SK-N-SH treated with all-trans-retinoic acid at 6 μM for 48 hours (cell line): Measurements from ENCODE around the gene TOX2.

Experiments
- ATAC-seq: fragments of 200-7000 bp; cut with Tn5 transposase; 3 replicates; pipeline ENCODE4 v1.9.1; 2020; ENCODE audit warnings: mild to moderate bottlenecking, moderate library complexity
- ARNTL ChIP-seq: fragments of 450-650 bp; formaldehyde crosslinking; IDR thresholded peaks from 2 replicates; pipeline ENCODE4 v1.5.0; 2020; ENCODE audit warnings: low read depth, mild to moderate bottlenecking, moderate library complexity, borderline replicate concordance
- BACH2 ChIP-seq: fragments of 250-450 bp; sonication (Bioruptor Pico); IDR thresholded peaks from 2 replicates; pipeline ENCODE4 v1.9.0; 2021; ENCODE audit warnings: mild to moderate bottlenecking, borderline replicate concordance
- CSDC2 ChIP-seq: fragments of 250-450 bp; sonication (Bioruptor Pico); IDR thresholded peaks from 2 replicates; pipeline ENCODE4 v1.5.0; 2020; ENCODE audit warnings: mild to moderate bottlenecking, moderate library complexity
- CSRNP3 ChIP-seq: fragments of 250-450 bp; sonication (Bioruptor Pico); IDR thresholded peaks from 2 replicates; pipeline ENCODE4 v1.5.1; 2021; ENCODE audit warnings: mild to moderate bottlenecking, moderate library complexity
- ESRRG ChIP-seq: fragments of 250-450 bp; sonication (Bioruptor Pico); IDR thresholded peaks from 2 replicates; pipeline ENCODE4 v1.6.1; 2021; ENCODE audit warnings: mild to moderate bottlenecking
- ISL1 ChIP-seq: fragments of 250-450 bp; sonication (Bioruptor Pico); IDR thresholded peaks from 2 replicates; pipeline ENCODE4 v2.1.2; 2022; ENCODE audit warnings: mild to moderate bottlenecking, moderate library complexity
- POU6F1 ChIP-seq: fragments of 250-450 bp; sonication (Bioruptor Pico); IDR thresholded peaks from 2 replicates; pipeline ENCODE4 v1.8.0; 2021; ENCODE audit warnings: low read depth, mild to moderate bottlenecking, moderate library complexity, borderline replicate concordance
- PPARA ChIP-seq: fragments of 250-450 bp; sonication (Bioruptor Pico); IDR thresholded peaks from 2 replicates; pipeline ENCODE4 v1.5.0; 2020; ENCODE audit warnings: mild to moderate bottlenecking, borderline replicate concordance
- RARB ChIP-seq: fragments of 250-450 bp; sonication (Bioruptor Pico); IDR thresholded peaks from 2 replicates; pipeline ENCODE4 v1.8.0; 2021; ENCODE audit warnings: mild to moderate bottlenecking, moderate library complexity
- SNAI2 ChIP-seq: fragments of 250-450 bp; sonication (Bioruptor Pico); IDR thresholded peaks from 2 replicates; pipeline ENCODE4 v1.5.0; 2020; ENCODE audit warnings: mild to moderate bottlenecking, moderate library complexity
- TCF4 ChIP-seq: fragments of 250-450 bp; sonication (Bioruptor Pico); IDR thresholded peaks from 2 replicates; pipeline ENCODE4 v1.8.0; 2021; ENCODE audit warnings: mild to moderate bottlenecking, moderate library complexity, borderline replicate concordance
- TOX ChIP-seq: fragments of 250-450 bp; sonication (Bioruptor Pico); IDR thresholded peaks from 2 replicates; pipeline ENCODE4 v1.8.0; 2021; ENCODE audit warnings: mild to moderate bottlenecking, moderate library complexity, borderline replicate concordance
- ZC3H10 ChIP-seq: fragments of 250-450 bp; sonication (Bioruptor Pico); IDR thresholded peaks from 2 replicates; pipeline ENCODE4 v1.5.1; 2021; ENCODE audit warnings: mild to moderate bottlenecking, moderate library complexity
- ZFP3 ChIP-seq: fragments of 250-450 bp; sonication (Bioruptor Pico); IDR thresholded peaks from 2 replicates; pipeline ENCODE4 v1.5.0; 2020; ENCODE audit warnings: mild to moderate bottlenecking, moderate library complexity
- ZFP30 ChIP-seq: fragments of 450-650 bp; formaldehyde crosslinking; IDR thresholded peaks from 2 replicates; pipeline ENCODE4 v1.5.0; 2022; ENCODE audit warnings: mild to moderate bottlenecking, moderate library complexity
- ZNF565 ChIP-seq: fragments of 450-650 bp; formaldehyde crosslinking; conservative IDR thresholded peaks from 2 replicates; pipeline ENCODE4 v1.5.0; 2020; ENCODE audit warnings: low read depth, mild to moderate bottlenecking, moderate library complexity
- ZNF8 ChIP-seq: fragments of 450-650 bp; formaldehyde crosslinking; IDR thresholded peaks from 2 replicates; pipeline ENCODE4 v1.5.0; 2020; ENCODE audit warnings: mild to moderate bottlenecking, moderate library complexity
- TF ChIP-seq, protein P1 (sequence below): fragments of 250-450 bp; sonication (Bioruptor Pico); IDR thresholded peaks from 2 replicates; pipeline ENCODE4 v1.5.0; 2020; ENCODE audit warnings: mild to moderate bottlenecking, moderate library complexity
- TF ChIP-seq, protein P2 (sequence below): fragments of 250-450 bp; sonication (Bioruptor Pico); IDR thresholded peaks from 2 replicates; pipeline ENCODE4 v1.8.0; 2020; ENCODE audit warnings: mild to moderate bottlenecking, moderate library complexity, borderline replicate concordance
- TF ChIP-seq, protein P3 (sequence below): fragments of 250-450 bp; sonication (Bioruptor Pico); IDR thresholded peaks from 2 replicates; pipeline ENCODE4 v1.5.1; 2020; ENCODE audit warnings: low read depth, mild to moderate bottlenecking, moderate library complexity

Gene TOX2

DNA sequence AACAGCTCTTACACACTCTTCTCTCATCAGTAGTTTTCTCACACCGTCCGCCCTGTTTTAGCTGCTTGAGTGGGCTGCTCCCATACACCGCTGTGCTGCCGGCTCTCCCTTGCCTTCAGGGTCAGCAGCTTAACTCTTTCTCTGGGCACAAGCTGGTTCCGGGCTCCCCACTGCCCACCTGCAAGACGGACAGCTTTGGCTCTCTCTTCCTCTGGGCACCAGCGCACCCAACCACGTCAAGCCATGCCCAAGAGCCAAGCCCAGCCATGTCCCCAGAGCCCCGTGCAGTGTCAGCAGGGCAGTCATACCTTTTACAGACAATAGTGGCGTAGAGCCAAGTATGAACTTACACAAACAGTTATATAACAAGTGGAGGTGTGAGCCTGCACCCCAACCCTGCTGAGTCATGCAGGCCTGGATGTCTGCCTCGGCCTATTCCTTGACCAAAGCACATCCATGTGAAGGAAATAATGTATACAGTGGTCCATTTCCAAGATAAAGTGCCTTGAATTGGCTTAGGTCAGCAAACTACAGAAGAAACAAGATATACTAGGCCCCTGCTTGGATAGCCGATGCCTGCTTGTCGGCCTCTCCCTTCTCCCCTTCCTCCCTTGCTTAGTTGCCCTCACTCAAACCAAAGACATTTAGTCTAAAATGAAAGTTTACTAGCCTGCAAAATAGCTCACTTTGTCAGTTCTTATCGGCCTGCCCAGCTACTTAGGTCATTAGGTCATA is 183.0 kb downstream of the TOX2 start (continued):
- TF ChIP-seq ISL1, result no peak
- no peak for TF ChIP-seq ZFP3 (CRISPR knock-in tag)
- TF ChIP-seq BACH2, result no peak
- TF ChIP-seq PPARA, result no peak
- no peak for TF ChIP-seq TOX
- no peak for TF ChIP-seq TCF4 (CRISPR knock-in tag)

GRCh38 chr20:44098256-44098630 is 183.6 kb downstream of the TOX2 start:
- no peak for TF ChIP-seq TCF4 (CRISPR knock-in tag)
- TF ChIP-seq ISL1, result no peak
- TF ChIP-seq SNAI2, result no peak
- TF ChIP-seq ESRRG (CRISPR knock-in tag), result no peak
- TF ChIP-seq ARNTL (CRISPR knock-in tag), result no peak
- no peak for TF ChIP-seq CSDC2
- no peak for ATAC-seq

GRCh38 chr20:44098657-44099056 is 184.0 kb downstream of the TOX2 start:
- ATAC-seq, result no peak
- TF ChIP-seq, protein P1, sequence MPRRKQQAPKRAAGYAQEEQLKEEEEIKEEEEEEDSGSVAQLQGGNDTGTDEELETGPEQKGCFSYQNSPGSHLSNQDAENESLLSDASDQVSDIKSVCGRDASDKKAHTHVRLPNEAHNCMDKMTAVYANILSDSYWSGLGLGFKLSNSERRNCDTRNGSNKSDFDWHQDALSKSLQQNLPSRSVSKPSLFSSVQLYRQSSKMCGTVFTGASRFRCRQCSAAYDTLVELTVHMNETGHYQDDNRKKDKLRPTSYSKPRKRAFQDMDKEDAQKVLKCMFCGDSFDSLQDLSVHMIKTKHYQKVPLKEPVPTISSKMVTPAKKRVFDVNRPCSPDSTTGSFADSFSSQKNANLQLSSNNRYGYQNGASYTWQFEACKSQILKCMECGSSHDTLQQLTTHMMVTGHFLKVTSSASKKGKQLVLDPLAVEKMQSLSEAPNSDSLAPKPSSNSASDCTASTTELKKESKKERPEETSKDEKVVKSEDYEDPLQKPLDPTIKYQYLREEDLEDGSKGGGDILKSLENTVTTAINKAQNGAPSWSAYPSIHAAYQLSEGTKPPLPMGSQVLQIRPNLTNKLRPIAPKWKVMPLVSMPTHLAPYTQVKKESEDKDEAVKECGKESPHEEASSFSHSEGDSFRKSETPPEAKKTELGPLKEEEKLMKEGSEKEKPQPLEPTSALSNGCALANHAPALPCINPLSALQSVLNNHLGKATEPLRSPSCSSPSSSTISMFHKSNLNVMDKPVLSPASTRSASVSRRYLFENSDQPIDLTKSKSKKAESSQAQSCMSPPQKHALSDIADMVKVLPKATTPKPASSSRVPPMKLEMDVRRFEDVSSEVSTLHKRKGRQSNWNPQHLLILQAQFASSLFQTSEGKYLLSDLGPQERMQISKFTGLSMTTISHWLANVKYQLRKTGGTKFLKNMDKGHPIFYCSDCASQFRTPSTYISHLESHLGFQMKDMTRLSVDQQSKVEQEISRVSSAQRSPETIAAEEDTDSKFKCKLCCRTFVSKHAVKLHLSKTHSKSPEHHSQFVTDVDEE, result no peak
- TF ChIP-seq ZFP30 (CRISPR knock-in tag) (no peak), RARB (no peak), ZNF8 (no peak), ZNF565 (CRISPR knock-in tag) (no peak), ESRRG (CRISPR knock-in tag) (no peak), TCF4 (CRISPR knock-in tag) (no peak), TOX (no peak), ZC3H10 (CRISPR knock-in tag) (no peak), PPARA (no peak)
- TF ChIP-seq, protein P2, sequence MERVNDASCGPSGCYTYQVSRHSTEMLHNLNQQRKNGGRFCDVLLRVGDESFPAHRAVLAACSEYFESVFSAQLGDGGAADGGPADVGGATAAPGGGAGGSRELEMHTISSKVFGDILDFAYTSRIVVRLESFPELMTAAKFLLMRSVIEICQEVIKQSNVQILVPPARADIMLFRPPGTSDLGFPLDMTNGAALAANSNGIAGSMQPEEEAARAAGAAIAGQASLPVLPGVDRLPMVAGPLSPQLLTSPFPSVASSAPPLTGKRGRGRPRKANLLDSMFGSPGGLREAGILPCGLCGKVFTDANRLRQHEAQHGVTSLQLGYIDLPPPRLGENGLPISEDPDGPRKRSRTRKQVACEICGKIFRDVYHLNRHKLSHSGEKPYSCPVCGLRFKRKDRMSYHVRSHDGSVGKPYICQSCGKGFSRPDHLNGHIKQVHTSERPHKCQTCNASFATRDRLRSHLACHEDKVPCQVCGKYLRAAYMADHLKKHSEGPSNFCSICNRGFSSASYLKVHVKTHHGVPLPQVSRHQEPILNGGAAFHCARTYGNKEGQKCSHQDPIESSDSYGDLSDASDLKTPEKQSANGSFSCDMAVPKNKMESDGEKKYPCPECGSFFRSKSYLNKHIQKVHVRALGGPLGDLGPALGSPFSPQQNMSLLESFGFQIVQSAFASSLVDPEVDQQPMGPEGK (CRISPR knock-in tag), result no peak

GRCh38 chr20:44099832-44100231 is 185.2 kb downstream of the TOX2 start:
- ATAC-seq, result no peak
- TF ChIP-seq BACH2 (no peak), TOX (no peak), TCF4 (CRISPR knock-in tag) (no peak), ZC3H10 (CRISPR knock-in tag) (no peak), RARB (no peak), ISL1 (no peak), ESRRG (CRISPR knock-in tag) (no peak)
- TF ChIP-seq, protein P3, sequence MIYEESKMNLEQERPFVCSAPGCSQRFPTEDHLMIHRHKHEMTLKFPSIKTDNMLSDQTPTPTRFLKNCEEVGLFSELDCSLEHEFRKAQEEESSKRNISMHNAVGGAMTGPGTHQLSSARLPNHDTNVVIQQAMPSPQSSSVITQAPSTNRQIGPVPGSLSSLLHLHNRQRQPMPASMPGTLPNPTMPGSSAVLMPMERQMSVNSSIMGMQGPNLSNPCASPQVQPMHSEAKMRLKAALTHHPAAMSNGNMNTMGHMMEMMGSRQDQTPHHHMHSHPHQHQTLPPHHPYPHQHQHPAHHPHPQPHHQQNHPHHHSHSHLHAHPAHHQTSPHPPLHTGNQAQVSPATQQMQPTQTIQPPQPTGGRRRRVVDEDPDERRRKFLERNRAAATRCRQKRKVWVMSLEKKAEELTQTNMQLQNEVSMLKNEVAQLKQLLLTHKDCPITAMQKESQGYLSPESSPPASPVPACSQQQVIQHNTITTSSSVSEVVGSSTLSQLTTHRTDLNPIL, result no peak

GRCh38 chr20:44102582-44102981 is 187.9 kb downstream of the TOX2 start:
- TF ChIP-seq TCF4 (CRISPR knock-in tag), result no peak
- TF ChIP-seq POU6F1 (CRISPR knock-in tag), result no peak
- no peak for TF ChIP-seq CSRNP3 (CRISPR knock-in tag)
- TF ChIP-seq ZFP30 (CRISPR knock-in tag), result no peak
- TF ChIP-seq, protein P2 (CRISPR knock-in tag), result no peak
- no peak for TF ChIP-seq TOX
- no peak for TF ChIP-seq RARB
- TF ChIP-seq ZC3H10 (CRISPR knock-in tag), result no peak
- ATAC-seq, result no peak
